GM18511 (cell line): ENCODE measurements around the gene LYSMD1.
"Not testable (repeated sequence)": the region's sequence is repeated elsewhere in the genome, so short reads cannot be mapped to it uniquely, and the experiment has no call there.

Experiments
- ATAC-seq: cut with Tn5 transposase; IDR thresholded peaks from one replicate; pipeline ENCODE4 v1.9.1; 2021; ENCODE audit warnings: mild to moderate bottlenecking, moderate library complexity; ENCODE audit not compliant: unreplicated experiment

LYSMD1 gene

GRCh38 chr1:151165738-151166504 is at the start of gene LYSMD1, which contains the start of gene SCNM1:
Gene LYSMD1 (minus strand): TSS chr1:151165902. CDS start chr1:151165258, 644 bp downstream.
Gene SCNM1 (plus strand): TSS chr1:151166144. CDS start chr1:151166153, 9 bp downstream.
- peak; percentile 95 for ATAC-seq

- no peak for ATAC-seq
Measured at GRCh38 chr1:151213560-151213959, 47.9 kb upstream of the LYSMD1 start.

GRCh38 chr1:151211972-151212705 is 46.4 kb upstream of the LYSMD1 start:
- no peak for ATAC-seq

- ATAC-seq = no peak
Measured at GRCh38 chr1:151210830-151211229, 45.1 kb upstream of the LYSMD1 start.

GRCh38 chr1:151205381-151205965 is 39.8 kb upstream of the LYSMD1 start:
- not testable (repeated sequence) for ATAC-seq

- ATAC-seq = no peak
Measured at GRCh38 chr1:151199873-151200581, 34.3 kb upstream of the LYSMD1 start.

GRCh38 chr1:151198254-151199127 is 32.8 kb upstream of the LYSMD1 start, which contains the start of gene PIP5K1A:
Gene PIP5K1A (plus strand): TSS chr1:151198552. CDS start chr1:151198997, 445 bp downstream.
- ATAC-seq = peak; percentile 84

- no peak for ATAC-seq
Measured at GRCh38 chr1:151197863-151198253, 32.2 kb upstream of the LYSMD1 start.

- no peak for ATAC-seq
Measured at GRCh38 chr1:151196292-151196800, 30.6 kb upstream of the LYSMD1 start.

- ATAC-seq = not testable (repeated sequence)
Measured at GRCh38 chr1:151194894-151195594, 29.3 kb upstream of the LYSMD1 start.

GRCh38 chr1:151193856-151194255 is 28.2 kb upstream of the LYSMD1 start:
- ATAC-seq = no peak

- ATAC-seq = no peak
Measured at GRCh38 chr1:151193304-151193703, 27.6 kb upstream of the LYSMD1 start.

GRCh38 chr1:151192047-151192446 is 26.3 kb upstream of the LYSMD1 start:
- no peak for ATAC-seq

- ATAC-seq = peak; percentile 92
Measured at GRCh38 chr1:151189637-151190445, 24.1 kb upstream of the LYSMD1 start, which contains the start of gene VPS72. Gene VPS72 (minus strand): TSS chr1:151190197. CDS start chr1:151190121, 76 bp downstream.

GRCh38 chr1:151188667-151189066 is 23.0 kb upstream of the LYSMD1 start:
- not testable (repeated sequence) for ATAC-seq

GRCh38 chr1:151187205-151187604 is 21.5 kb upstream of the LYSMD1 start:
- ATAC-seq = no peak

- no peak for ATAC-seq
Measured at GRCh38 chr1:151184211-151184610, 18.5 kb upstream of the LYSMD1 start.

- ATAC-seq = no peak
Measured at GRCh38 chr1:151176514-151177045, 10.9 kb upstream of the LYSMD1 start.
